NT2/D1 (cell line): ENCODE measurements around the gene LRIG3.
"Not testable (repeated sequence)": the region's sequence is repeated elsewhere in the genome, so short reads cannot be mapped to it uniquely, and the experiment has no call there.

Experiments used
- DNase-seq: peaks from one replicate; pipeline ENCODE4 v3.0.0-alpha.2; 2011; ENCODE audit warnings: low read depth, low spot score
- H3K27me3 ChIP-seq: 2 replicates; pipeline ENCODE4 v1.6.0; 2011; ENCODE audit warnings: mild to moderate bottlenecking; ENCODE audit not compliant: insufficient read length, insufficient read depth
- H3K36me3 ChIP-seq: 2 replicates; pipeline ENCODE4 v1.6.1; 2011; ENCODE audit warnings: mild to moderate bottlenecking, low read length, mixed read lengths; ENCODE audit not compliant: insufficient read depth, insufficient read length
- H3K4me1 ChIP-seq: 2 replicates; pipeline ENCODE4 v1.5.1; 2011; ENCODE audit not compliant: insufficient read depth, insufficient read length
- H3K4me3 ChIP-seq: 2 replicates; pipeline ENCODE4 v1.5.1; 2011; ENCODE audit warnings: low read depth; ENCODE audit not compliant: insufficient read length
- H3K9ac ChIP-seq: 2 replicates; pipeline ENCODE4 v1.6.0; 2011; ENCODE audit warnings: low read depth; ENCODE audit not compliant: insufficient read length
- H3K9me3 ChIP-seq: 2 replicates; pipeline ENCODE4 v1.5.1; 2011; ENCODE audit warnings: mild to moderate bottlenecking, low read length; ENCODE audit not compliant: insufficient read depth
- SUZ12 ChIP-seq: IDR thresholded peaks from 2 replicates; pipeline ENCODE4 v1.6.1; 2011; ENCODE audit not compliant: insufficient read length, insufficient read depth; ENCODE audit errors: extremely low read depth
- YY1 ChIP-seq: IDR thresholded peaks from 2 replicates; pipeline ENCODE4 v1.6.1; 2011; ENCODE audit not compliant: insufficient read length, insufficient read depth
- ZNF274 ChIP-seq: IDR thresholded peaks from 2 replicates; pipeline ENCODE4 v1.6.1; 2011; ENCODE audit warnings: mild to moderate bottlenecking, low read depth, low read length

The LRIG3 gene

DNA sequence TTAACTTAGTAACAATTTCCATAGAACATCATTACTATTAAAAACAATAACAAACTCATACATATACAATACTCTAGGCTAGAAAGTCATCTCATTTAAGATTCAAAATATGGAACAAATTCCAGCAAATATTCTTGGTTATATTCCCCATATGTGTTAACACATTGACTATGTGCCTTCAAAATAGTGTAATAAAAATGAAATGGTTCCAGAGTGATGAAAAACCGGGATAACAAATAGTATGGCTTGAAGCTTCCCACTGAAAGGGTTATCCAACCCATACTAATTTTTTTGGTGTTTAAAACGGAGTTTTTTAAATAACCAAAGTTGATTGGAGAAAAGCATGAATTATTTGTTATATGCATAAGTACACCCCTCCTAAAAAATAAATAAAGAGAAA lies 5.3 kb downstream of the LRIG3 start:
- Histone ChIP-seq H3K4me1 (no peaks in the 10 kb centered on the region), H3K36me3 (peaks cover 28% of the 10 kb centered on the region), H3K9ac (no peak overlapping the region), H3K27me3 (no peaks in the 10 kb centered on the region), H3K4me3 (no peak overlapping the region), H3K9me3 (no peaks in the 10 kb centered on the region)
- no peak for DNase-seq
- no peak for TF ChIP-seq ZNF274
- TF ChIP-seq SUZ12 = no peak
- TF ChIP-seq YY1 = no peak

DNA sequence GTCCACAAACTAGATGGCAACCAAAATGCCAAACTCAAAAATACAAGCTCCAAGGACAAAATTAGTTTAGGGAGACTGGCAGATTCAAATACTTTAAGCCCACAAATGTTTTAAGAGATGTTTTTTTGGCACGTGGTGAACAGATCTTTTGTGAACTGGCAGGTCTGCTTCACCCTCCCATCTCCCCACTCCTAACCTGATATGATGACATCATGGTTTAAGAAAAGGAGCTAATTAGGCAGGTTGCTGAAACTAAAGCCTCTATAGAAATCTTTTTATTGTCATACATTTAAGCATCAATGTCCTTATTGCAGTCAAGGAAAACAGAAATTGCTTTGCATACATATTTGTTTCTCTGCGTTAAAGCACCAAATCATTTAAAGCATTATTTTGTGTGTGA lies 5.8 kb downstream of the LRIG3 start:
- DNase-seq = no peak

DNA sequence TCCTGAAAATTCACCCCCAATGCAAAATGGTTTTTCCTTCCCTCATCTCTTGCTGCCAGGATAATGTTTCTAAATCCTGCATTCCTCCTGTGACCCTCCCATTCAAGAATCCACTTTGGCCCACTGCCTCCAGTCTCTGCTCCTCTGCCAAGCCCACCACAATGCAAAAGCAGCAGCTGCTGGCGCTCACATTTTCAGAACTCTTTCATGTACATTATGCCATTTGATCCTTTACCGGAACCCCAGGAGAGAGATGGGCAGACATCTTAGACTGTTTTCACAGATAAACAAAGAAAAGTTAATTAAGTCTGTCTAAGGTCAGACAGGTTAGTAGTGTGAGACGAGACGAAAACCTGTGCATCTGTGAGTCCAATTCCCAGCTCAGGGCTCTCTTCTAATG lies 12.9 kb downstream of the LRIG3 start:
- Histone ChIP-seq H3K36me3 (peaks cover 35% of the 10 kb centered on the region), H3K9ac (no peak overlapping the region), H3K27me3 (no peaks in the 10 kb centered on the region), H3K4me1 (no peaks in the 10 kb centered on the region), H3K9me3 (no peaks in the 10 kb centered on the region), H3K4me3 (no peak overlapping the region)
- TF ChIP-seq SUZ12 (no peak), ZNF274 (no peak), YY1 (no peak)
- no peak for DNase-seq

More for the DNA sequence above, 5.8 kb downstream of the LRIG3 start:
- no peaks in the 10 kb centered on the region for H3K9me3 ChIP-seq
- no peaks in the 10 kb centered on the region for H3K27me3 ChIP-seq
- peaks cover 28% of the 10 kb centered on the region for H3K36me3 ChIP-seq
- no peaks in the 10 kb centered on the region for H3K4me1 ChIP-seq
- H3K4me3 ChIP-seq = no peak overlapping the region
- no peak for TF ChIP-seq ZNF274
- TF ChIP-seq YY1 = no peak
- no peak for TF ChIP-seq SUZ12
- no peak overlapping the region for H3K9ac ChIP-seq

DNA sequence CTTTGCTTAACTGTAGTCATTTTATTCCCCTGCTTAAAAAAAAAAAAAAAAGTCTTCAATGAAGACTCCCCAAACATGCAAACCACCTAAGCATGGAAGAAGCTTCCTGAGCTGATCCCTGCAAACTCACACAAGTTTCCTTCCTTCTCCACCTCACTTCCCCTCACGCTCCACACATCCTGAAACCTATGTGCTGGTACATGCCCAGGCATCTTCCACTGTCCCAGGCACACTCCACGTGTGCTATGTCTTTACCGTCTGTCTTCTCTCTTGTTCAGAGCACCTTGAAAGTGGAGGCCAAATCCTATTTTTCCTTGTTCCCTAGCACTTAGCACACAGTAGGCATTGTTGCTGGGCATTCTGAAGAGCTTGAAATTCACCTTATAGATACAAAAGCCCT lies 13.4 kb downstream of the LRIG3 start:
- TF ChIP-seq ZNF274 (no peak), YY1 (no peak), SUZ12 (no peak)
- Histone ChIP-seq H3K9me3 (no peaks in the 10 kb centered on the region), H3K27me3 (no peaks in the 10 kb centered on the region), H3K9ac (no peak overlapping the region), H3K4me1 (no peaks in the 10 kb centered on the region), H3K4me3 (no peak overlapping the region), H3K36me3 (peaks cover 34% of the 10 kb centered on the region)
- no peak for DNase-seq

DNA sequence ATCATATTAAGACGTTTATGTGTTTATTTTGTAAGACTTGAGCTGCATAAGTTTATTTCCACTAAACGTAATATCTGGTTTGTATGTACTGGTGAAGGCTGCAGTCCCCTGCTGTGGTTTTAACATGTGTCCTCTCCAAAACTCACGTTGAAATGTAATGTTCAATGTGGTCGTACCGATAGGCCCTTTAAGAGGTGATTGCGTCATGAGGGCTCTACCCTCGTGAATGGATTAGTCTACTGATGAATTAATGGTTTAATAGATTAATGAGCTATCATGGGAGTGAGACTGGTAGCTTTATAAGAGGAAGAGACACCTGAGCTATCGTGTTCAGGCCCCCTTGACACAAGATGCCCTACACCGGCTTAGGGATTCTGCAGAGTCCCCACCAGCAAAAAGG lies 14.9 kb downstream of the LRIG3 start:
- no peak overlapping the region for H3K9ac ChIP-seq
- TF ChIP-seq ZNF274 (no peak), YY1 (no peak), SUZ12 (no peak)

DNA sequence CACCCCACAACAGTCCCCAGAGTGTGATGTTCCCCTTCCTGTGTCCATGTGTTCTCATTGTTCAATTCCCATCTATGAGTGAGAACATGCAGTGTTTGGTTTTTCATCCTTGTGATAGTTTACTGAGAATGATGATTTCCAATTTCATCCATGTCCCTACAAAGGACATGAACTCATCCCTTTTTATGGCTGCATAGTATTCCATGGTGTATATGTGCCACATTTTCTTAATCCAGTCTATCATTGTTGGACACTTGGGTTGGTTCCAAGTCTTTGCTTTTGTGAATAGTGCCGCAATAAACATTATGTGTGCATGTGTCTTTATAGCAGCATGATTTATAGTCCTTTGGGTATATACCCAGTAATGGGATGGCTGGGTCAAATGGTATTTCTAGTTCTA lies 17.6 kb downstream of the LRIG3 start:
- not testable (repeated sequence) for H3K4me3 ChIP-seq, H3K27me3 ChIP-seq, H3K9ac ChIP-seq, H3K9me3 ChIP-seq, H3K4me1 ChIP-seq, DNase-seq
- peaks cover 14% of the 10 kb centered on the region for H3K36me3 ChIP-seq

More for the DNA sequence above, 14.9 kb downstream of the LRIG3 start:
- no peaks in the 10 kb centered on the region for H3K27me3 ChIP-seq
- H3K4me3 ChIP-seq = no peak overlapping the region
- no peak for DNase-seq
- H3K9me3 ChIP-seq = no peaks in the 10 kb centered on the region
- H3K36me3 ChIP-seq = peaks cover 27% of the 10 kb centered on the region
- no peaks in the 10 kb centered on the region for H3K4me1 ChIP-seq

DNA sequence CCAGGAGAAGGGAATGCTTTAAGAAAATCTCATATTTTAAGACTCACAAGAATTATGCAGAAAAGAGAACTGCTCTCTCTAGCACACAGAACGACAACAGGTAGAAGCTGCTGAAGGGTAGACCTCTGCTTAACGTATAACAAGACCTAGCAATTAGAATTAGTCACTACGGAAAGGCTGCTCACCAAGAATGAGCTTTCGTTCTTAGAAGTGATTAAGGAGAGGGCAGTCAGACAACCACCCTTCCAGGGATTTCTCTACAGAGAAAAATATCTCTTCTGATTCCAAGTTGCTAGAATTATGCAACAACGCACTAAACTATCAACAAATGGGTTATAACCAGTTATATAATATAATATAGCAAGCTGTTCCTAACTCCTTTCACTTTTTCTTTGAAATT lies 18.6 kb downstream of the LRIG3 start:
- TF ChIP-seq ZNF274 = no peak
- DNase-seq = no peak
- peaks cover 6% of the 10 kb centered on the region for H3K36me3 ChIP-seq

DNA sequence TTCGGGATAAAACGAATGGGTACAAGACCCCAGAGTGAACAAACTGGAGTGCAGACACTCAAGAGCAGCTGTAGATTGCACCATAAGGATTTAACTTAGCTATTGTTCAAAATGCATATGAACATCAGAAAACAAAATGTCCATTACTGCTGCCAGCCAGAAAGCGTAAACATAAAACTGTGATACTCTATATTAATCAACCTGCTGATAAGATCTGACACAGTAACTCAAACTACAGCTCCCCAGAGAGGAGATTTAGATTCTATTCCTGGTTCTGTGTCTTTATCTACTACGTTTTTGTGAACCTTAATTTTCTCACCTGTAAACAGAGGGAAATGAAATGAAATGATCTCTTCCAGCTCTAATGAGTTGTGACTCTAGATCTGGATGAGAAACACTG lies 22.3 kb downstream of the LRIG3 start:
- no peak overlapping the region for H3K9ac ChIP-seq
- no peaks in the 10 kb centered on the region for H3K9me3 ChIP-seq
- no peaks in the 10 kb centered on the region for H3K4me1 ChIP-seq
- peaks cover 4% of the 10 kb centered on the region for H3K36me3 ChIP-seq
- no peaks in the 10 kb centered on the region for H3K27me3 ChIP-seq
- H3K4me3 ChIP-seq = no peak overlapping the region
- TF ChIP-seq YY1 = no peak
- DNase-seq = no peak

More for the DNA sequence above, 18.6 kb downstream of the LRIG3 start:
- Histone ChIP-seq H3K27me3 (no peaks in the 10 kb centered on the region), H3K4me3 (no peak overlapping the region), H3K4me1 (no peaks in the 10 kb centered on the region), H3K9me3 (no peaks in the 10 kb centered on the region), H3K9ac (no peak overlapping the region)
